ENCODE data around the gene C6orf52. TPM values are rescaled to one million over a fixed set of nuclear protein-coding genes. Genes with fewer than 3 reads are reported as not detected.
"Not testable (repeated sequence)": the region's sequence is repeated elsewhere in the genome, so short reads cannot be mapped to it uniquely, and the experiment has no call there.

The C6orf52 gene
- polyA plus RNA-seq, 4 donors = 1.6 to 4.4 (median 3.1) TPM

GRCh38 chr6:10713962-10714361 is 19.5 kb upstream of the C6orf52 start:
- DNase-seq (ENCODE audit: low read depth in 4 of 4, low spot score in 3 of 4) = no peak

GRCh38 chr6:10696655-10697054 is 2.2 kb upstream of the C6orf52 start:
- no peak for DNase-seq (ENCODE audit: low read depth in 4 of 4, low spot score in 3 of 4)

GRCh38 chr6:10695086-10695657 is 756 bp upstream of the C6orf52 start:
- DNase-seq (ENCODE audit: low read depth in 4 of 4, low spot score in 3 of 4) = no peak

- DNase-seq (ENCODE audit: low read depth in 4 of 4, low spot score in 3 of 4) = no peak
Observed at GRCh38 chr6:10692965-10693538, 1.4 kb downstream of the C6orf52 start.

DNA sequence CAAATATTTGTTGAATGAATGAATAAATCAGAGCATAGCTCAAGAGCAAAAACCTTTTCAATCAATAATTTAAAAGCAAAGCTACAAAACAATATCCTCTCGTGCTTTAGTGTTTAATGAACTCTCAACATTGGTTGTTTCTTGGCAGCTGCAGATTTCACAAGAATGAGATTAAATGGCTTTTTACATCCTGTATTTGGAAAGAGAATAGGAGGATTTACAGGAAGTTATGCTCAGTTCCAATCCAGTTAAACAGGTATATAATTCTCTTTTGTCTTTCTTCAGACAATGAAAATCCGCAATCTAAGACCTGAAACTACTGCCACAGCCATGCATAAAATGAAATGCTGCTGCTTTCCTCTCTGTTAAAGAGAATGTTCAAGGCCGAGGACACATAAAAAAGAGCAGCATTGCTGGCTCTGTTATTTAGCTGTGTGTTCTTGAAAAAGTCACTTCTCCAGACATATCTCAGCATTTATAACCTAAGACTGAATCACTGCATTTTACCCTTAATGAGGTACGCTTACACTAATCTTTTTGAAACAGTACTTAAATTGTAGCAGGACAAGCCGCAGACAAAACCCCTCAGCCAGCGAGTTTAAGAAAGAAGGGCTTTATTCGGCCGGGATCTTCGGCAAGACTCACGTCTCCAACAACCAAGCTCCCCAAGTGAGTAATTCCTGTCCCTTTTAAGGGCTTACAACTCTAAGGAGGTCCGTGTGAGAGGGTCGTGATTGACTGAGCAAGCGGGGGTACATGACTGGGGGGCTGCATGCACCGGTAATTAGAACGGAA is 3.6 kb downstream of the C6orf52 start:
- no peak for DNase-seq (ENCODE audit: low read depth in 4 of 4, low spot score in 3 of 4)

DNA sequence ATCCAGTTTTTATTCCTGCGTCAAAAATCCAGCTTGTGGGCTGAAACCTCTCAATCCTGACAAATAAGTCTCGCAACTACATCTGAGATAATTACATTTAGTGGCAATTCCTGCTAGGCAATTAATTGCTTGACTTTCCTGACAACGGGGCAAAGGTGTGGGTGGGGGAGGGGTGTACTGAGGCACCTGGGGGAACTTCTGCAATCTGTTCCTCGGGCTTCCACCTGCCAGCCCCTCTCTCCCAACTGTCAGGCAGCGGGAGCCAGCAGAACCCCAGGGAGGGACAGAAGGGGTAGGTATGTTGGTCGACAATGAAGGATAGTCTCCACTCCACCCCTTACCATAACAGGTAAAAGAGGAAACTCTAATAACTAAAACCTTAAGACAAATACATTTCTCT is 6.8 kb downstream of the C6orf52 start:
- no peak for DNase-seq (ENCODE audit: low read depth in 4 of 4, low spot score in 3 of 4)

GRCh38 chr6:10686901-10687300 is 7.5 kb downstream of the C6orf52 start:
- no peak for DNase-seq (ENCODE audit: low read depth in 4 of 4, low spot score in 3 of 4)

DNA sequence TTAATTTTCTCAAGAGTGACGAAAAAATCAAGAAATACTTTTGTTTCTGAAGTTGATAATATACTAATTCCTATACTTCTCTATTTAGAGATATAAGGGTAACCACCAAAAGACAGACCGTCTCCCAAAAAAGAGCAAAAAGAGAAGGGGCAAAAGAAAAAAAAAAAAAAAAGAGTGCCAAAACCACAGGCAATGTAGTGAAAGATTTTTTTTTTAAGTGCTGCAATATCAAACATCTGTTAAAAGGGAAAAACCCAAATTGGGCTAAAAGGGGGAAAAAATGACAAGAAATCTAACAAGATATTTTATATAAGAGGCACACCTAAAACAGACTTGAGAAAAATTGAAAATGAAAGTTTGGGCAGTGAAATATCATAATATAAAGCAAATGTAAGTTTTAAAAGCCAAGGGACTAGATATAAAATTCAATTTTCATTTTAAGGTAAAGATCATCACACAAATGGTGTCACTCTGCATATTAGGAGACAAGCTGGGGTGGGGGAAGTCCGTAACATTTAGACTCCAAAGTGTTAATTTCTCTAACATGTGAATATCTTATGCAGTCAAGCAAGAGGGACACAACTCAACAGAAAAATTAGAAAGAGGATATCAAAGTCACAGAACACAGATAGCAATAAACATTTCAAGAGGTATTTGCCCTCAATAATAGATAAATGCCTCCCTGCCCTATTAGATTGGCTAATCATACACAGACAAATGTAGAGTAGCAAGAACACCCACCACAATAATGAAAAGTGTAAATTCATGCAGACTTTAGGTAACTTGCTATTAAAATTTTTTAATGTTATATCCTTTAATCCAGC is 9.1 kb downstream of the C6orf52 start:
- no peak for DNase-seq (ENCODE audit: low read depth in 4 of 4, low spot score in 3 of 4)

GRCh38 chr6:10684618-10685017 is 9.8 kb downstream of the C6orf52 start:
- DNase-seq (ENCODE audit: low read depth in 4 of 4, low spot score in 3 of 4) = no peak

DNA sequence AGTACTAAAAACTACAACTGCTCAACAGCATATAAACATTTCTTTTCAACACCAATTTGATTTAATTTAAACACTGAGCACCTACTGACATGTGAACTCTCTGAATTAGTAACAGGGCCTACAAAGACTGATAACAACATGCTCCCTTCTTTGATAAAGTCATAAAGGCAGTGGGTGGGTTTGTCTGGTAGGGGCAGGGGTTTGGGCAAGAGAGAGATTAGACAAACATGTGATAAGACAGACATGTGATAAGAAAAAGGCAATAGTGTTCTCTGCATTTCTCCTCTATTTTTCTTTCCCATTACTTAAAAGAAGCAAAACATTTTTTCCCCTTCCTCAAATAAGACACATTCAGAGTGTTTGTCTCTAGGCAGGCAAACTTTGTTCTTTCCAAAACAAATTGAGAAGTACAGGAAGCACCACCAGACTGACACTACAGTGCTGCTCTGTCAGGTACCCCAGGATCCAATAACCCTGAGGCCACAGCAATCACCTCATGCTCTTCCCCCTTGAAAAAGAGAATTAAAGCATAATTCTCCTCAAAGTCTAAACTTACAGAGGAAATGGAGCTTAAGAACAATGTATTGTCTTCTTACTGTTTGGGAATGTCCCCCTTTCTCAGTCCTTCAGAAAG is 11.9 kb downstream of the C6orf52 start:
- DNase-seq (ENCODE audit: low read depth in 4 of 4, low spot score in 3 of 4) = no peak

DNA sequence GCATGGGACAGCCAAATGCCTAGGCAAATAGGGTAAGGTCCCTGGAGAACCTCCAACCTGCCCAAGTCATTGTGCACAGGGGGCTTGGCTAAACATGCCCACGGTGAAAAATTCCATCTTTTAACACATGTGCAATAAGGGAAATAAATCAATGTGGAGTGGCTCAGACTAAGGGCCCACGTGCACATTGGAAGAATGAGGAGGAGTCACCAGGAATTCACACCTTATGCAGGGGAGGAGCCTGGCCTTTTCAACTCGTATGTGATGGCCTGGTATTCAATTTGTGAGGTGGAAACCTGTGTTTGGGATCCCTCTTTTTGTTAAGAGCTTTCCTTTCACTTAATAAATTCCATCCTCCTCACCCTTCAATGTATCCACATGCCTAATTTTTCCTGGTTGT is 12.6 kb downstream of the C6orf52 start:
- DNase-seq (ENCODE audit: low read depth in 4 of 4, low spot score in 3 of 4) = no peak

DNA sequence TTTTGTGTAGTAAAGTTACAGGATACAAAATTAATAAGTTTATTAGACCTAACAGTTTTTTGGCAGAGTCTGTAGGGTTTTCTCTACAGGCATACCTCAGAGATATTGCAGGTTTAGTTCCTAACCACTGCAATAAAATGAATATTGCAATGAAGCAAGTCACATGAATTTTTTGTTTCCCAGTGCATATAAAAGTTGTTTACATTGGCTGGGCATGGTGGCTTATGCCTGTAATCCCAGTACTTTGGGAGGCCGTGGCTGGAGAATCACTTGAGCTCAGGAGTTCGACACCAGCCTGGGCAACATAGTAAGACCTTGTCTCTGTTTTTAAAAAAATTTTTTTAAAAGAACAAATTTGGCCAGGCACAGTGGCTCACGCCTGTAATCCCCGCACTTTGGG is 16.0 kb downstream of the C6orf52 start:
- DNase-seq (ENCODE audit: low read depth in 4 of 4, low spot score in 3 of 4) = no peak

DNA sequence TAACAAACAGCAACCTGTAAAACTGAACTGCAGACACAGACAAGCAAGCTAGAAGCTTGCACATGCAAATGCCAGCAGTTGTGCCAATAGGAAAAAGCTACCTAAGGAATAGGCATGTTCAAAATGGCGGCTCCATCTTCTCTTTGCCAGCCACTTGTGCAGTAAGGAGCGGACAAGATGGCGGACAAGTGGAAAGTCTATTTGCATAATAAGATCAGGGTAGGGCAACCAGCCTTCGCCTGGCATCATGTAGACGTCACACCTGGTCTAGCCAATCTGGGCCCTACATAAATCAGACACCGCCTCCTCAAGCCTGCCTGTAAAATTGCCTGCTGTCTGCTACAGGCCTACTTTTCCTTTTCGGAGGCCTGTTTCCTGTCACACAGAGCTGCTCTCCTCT is 18.0 kb downstream of the C6orf52 start:
- no peak for DNase-seq (ENCODE audit: low read depth in 4 of 4, low spot score in 3 of 4)

DNA sequence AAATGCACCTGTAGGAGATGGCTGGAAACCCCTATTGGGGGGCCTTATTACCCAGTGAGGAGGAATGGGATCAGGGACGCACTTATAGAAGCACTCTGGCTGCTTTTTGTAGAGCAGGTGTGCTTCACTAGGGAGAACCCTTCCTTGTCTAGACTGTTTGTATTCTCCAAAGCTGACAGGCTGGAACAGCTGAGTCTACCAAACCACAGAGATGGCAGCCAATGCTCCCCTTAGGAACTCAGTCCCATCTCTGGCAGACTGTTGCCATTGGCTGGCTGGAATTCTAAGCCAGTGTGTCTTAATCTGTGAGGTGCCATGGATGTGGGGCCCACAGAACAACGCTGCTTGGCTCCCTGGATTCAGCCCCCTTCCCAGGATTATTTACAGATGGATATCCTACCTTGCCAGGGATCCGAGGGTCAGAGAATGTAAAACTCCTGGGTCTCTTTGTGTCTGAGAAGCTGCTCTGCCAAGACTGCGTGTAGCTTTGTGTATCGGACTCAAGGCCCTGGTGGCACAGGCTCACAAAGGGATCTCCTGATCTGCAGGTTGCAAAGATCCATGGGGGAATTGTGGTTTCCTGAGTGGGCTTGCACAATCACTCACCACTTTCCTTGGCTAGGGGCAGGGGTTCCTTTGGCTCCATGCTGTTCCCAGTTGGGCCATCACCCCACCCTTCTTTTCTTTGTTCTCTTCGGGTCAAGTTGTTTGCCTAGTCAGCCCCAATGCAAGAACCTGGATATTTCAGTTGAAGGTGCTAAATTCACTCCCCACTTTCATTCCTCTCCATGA is 26.1 kb downstream of the C6orf52 start:
- no peak for DNase-seq (ENCODE audit: low read depth in 4 of 4, low spot score in 3 of 4)

GRCh38 chr6:10665595-10665994 is 28.8 kb downstream of the C6orf52 start:
- DNase-seq (ENCODE audit: low read depth in 4 of 4, low spot score in 3 of 4) = not testable (repeated sequence)

DNA sequence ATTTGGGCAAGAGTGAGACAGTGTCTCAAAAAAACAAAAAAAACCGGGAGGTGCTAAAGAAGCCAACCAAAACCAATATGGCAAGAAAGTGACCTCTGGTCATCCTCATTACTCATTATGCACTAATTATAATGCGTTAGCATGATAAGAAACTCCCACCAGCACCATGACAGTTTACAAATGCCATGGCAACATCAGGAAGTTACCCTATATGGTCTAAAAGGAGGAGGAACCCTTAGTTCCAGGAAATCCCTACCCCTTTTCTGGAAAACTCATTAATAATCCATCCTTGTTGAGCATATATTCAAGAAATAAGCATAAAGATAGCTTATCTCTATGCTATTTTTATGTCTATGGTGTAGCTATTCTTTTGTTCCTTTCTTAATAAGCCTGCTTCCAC is 31.7 kb downstream of the C6orf52 start:
- no peak for DNase-seq (ENCODE audit: low read depth in 4 of 4, low spot score in 3 of 4)

DNA sequence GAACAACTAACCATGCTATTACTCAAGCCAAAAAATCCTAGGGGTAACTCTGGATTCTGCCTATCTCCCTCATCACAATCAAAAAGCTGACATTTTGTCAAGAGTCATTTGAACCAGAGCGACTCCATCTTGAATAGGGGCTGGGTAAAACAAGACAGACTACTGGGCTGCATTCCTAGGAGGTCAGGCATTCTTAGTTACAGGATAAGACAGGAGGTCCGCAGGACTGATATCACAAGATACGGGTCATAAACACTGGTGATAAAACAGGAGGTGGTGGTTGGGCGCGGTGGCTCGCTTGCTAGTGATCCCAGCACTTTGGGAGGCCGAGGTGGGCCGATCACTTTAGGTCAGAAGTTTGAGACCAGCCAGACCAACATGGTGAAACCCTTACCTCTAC is 32.2 kb downstream of the C6orf52 start:
- DNase-seq (ENCODE audit: low read depth in 4 of 4, low spot score in 3 of 4) = no peak

DNA sequence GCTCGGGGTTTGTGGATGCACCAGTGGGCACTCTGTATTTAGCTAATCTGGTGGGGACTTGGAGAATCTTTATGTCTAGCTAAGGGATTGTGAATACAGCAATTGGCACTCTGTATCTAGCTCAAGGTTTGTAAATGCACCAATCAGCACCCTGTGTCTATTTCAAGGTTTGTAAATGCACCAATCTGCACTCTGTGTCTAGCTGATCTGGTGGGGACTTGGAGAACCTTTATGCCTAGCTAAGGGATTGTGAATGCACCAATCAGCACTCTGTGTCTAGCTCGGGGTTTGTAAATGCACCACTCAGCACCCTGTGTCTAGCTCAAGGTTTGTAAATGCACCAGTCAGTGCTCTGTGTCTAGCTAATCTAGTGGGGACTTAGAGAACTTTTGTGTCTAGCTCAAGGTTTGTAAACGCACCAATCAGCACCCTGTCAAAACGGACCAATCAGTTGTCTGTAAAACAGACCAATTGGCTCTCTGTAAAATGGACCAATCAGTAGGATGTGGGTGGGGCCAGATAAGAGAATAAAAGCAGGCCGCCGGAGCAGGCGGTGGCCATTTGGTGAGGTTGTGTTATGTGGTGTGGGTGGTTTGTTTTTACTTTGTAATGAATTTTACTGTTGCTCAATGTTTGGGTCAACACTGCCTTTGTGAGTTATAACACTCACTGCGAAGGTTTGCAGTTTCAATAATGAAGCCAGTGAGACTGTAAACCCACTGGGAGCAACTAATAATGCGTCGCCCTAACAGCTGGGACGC is 33.8 kb downstream of the C6orf52 start:
- DNase-seq (ENCODE audit: low read depth in 4 of 4, low spot score in 3 of 4) = not testable (repeated sequence)

- DNase-seq (ENCODE audit: low read depth in 4 of 4, low spot score in 3 of 4) = no peak
Observed at GRCh38 chr6:10659699-10660348, 34.6 kb downstream of the C6orf52 start.

Data from left renal pelvis (tissue), 4 donors.